GM19035 (cell line): Measurements from ENCODE around the gene ATP6AP2.
"Not testable (repeated sequence)": the region's sequence is repeated elsewhere in the genome, so short reads cannot be mapped to it uniquely, and the experiment has no call there.

ENCODE experiments used
- ATAC-seq: cut with Tn5 transposase; IDR thresholded peaks from one replicate; pipeline ENCODE4 v1.9.1; 2021; ENCODE audit not compliant: unreplicated experiment

ATP6AP2 gene

GRCh38 chrX:40580537-40581335, at the start of gene ATP6AP2:
Gene ATP6AP2 (plus strand): TSS chrX:40580970. CDS start chrX:40581066, 96 bp downstream.
- ATAC-seq: peak; percentile 97

- ATAC-seq: no peak
Measured at GRCh38 chrX:40531056-40531826, 49.5 kb upstream of the ATP6AP2 start.

GRCh38 chrX:40537310-40537709, 43.5 kb upstream of the ATP6AP2 start:
- no peak for ATAC-seq

GRCh38 chrX:40538406-40538805, 42.4 kb upstream of the ATP6AP2 start:
- no peak for ATAC-seq

- ATAC-seq: peak; percentile 68
Measured at GRCh38 chrX:40539214-40540142, 41.3 kb upstream of the ATP6AP2 start.

- ATAC-seq: no peak
Measured at GRCh38 chrX:40542208-40542607, 38.6 kb upstream of the ATP6AP2 start.

- ATAC-seq: no peak
Measured at GRCh38 chrX:40542972-40543371, 37.8 kb upstream of the ATP6AP2 start.

GRCh38 chrX:40543661-40544328, 37.0 kb upstream of the ATP6AP2 start:
- ATAC-seq: no peak

GRCh38 chrX:40544343-40545266, 36.2 kb upstream of the ATP6AP2 start:
- ATAC-seq: no peak

GRCh38 chrX:40546870-40547269, 33.9 kb upstream of the ATP6AP2 start:
- ATAC-seq: no peak

- ATAC-seq: no peak
Measured at GRCh38 chrX:40550066-40550465, 30.7 kb upstream of the ATP6AP2 start.

GRCh38 chrX:40552768-40553167, 28.0 kb upstream of the ATP6AP2 start:
- ATAC-seq: no peak

- no peak for ATAC-seq
Measured at GRCh38 chrX:40558590-40558989, 22.2 kb upstream of the ATP6AP2 start.

GRCh38 chrX:40563784-40564183, 17.0 kb upstream of the ATP6AP2 start:
- ATAC-seq: no peak

- ATAC-seq: no peak
Measured at GRCh38 chrX:40564447-40564846, 16.3 kb upstream of the ATP6AP2 start.

GRCh38 chrX:40570346-40571093, 10.2 kb upstream of the ATP6AP2 start:
- ATAC-seq: no peak

GRCh38 chrX:40571164-40571563, 9.6 kb upstream of the ATP6AP2 start:
- ATAC-seq: not testable (repeated sequence)

GRCh38 chrX:40571600-40571999, 9.2 kb upstream of the ATP6AP2 start:
- ATAC-seq: no peak

GRCh38 chrX:40573763-40574162, 7.0 kb upstream of the ATP6AP2 start:
- ATAC-seq: no peak
